Glutamatergic neuron (in vitro differentiated cells): ENCODE measurements around the gene ERMAP. TPM values are rescaled to one million over a fixed set of nuclear protein-coding genes. Genes with fewer than 3 reads are reported as not detected.

ENCODE experiments used
- total RNA-seq: library from RNA; stranded (reverse); fragmentation: NEBNext Ultra II Directional; extraction: Animal tissue kit (Norgen Biotek cat#: 25700); gene quantifications from one replicate; pipeline ENCODE4 v1.2.1, GENCODE V29; 2021; ENCODE audit not compliant: unreplicated experiment

The ERMAP gene
- total RNA-seq, 1 donor from 2014 or later: 4.9 TPM

Other genes starting within 250 kb of the ERMAP start
- 22.6 TPM for gene PPIH, start 158.7 kb upstream of the ERMAP start, total RNA-seq
- 531 TPM for gene YBX1, start 134.7 kb upstream of the ERMAP start, total RNA-seq
- not detected for gene CLDN19, start 76.9 kb upstream of the ERMAP start, total RNA-seq
- 86.0 TPM for gene P3H1, start 50.1 kb upstream of the ERMAP start, total RNA-seq
- gene C1orf50, start 49.9 kb upstream of the ERMAP start, total RNA-seq: 21.6 TPM
- 0.32 TPM for gene TMEM269, start 32.1 kb upstream of the ERMAP start, total RNA-seq
- 100 TPM for gene SVBP, start 275 bp downstream of the ERMAP start, total RNA-seq
- gene ZNF691, start 29.5 kb downstream of the ERMAP start, total RNA-seq: 9.5 TPM
- 25.0 TPM for gene SLC2A1, start 141.7 kb downstream of the ERMAP start, total RNA-seq